Measurements from ENCODE around the gene RIMBP2.

RIMBP2 gene

DNA sequence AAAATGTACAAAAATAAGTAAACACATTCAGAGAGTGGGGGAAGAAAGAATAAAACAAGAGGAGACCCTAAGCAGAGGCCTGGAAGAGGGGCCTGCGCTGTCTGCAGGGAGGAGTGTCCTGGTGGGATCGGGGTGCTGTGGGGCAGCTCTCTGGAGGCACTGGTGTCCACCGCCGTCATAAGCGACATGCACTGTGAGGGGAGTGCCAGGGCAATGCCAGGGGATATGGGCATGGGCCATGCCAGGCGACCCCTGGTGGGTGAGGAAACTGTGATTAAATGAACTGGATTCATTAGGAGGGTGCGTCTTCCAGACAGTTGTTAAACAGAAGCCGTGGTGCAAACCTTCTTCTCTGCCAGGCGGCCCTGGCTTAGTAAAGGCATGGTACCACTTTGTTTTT is 261.8 kb downstream of the RIMBP2 start:
- Histone ChIP-seq H3K4me3 (ENCODE audit: low read length) (no peak overlapping the region), H3K27ac (ENCODE audit: low read depth, low read length) (no peak overlapping the region), H3K36me3 (ENCODE audit: control insufficient read depth, insufficient read depth, low read length) (no peaks in the 10 kb centered on the region), H3K27me3 (ENCODE audit: control insufficient read depth, insufficient read depth, low read length) (no peaks in the 10 kb centered on the region), H3K4me1 (ENCODE audit: control insufficient read depth, insufficient read depth, low read length) (no peaks in the 10 kb centered on the region), H3K9ac (ENCODE audit: low read length) (no peak overlapping the region)

DNA sequence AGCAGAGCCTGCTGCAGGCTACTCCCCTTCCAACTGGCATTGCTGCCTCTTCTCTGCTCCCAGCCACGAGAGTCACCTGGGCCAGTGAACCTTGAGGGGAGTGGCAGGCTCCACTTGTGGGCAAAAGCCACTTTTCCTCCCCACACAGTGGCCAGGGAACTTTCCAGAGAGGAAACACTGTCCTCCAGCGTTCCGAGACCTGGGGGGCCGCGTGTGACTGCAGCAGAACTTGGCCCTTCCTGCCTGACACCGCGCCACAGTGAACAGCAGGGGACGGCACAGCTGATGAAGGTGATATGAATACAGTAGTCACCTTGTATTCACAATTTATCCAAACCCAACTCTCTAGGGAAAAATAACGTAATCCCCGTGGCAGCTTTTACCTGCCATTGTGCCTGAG is 263.6 kb downstream of the RIMBP2 start:
- Histone ChIP-seq H3K4me3 (ENCODE audit: low read length) (no peak overlapping the region), H3K9ac (ENCODE audit: low read length) (no peak overlapping the region), H3K36me3 (ENCODE audit: control insufficient read depth, insufficient read depth, low read length) (no peaks in the 10 kb centered on the region), H3K27ac (ENCODE audit: low read depth, low read length) (no peak overlapping the region), H3K4me1 (ENCODE audit: control insufficient read depth, insufficient read depth, low read length) (no peaks in the 10 kb centered on the region), H3K27me3 (ENCODE audit: control insufficient read depth, insufficient read depth, low read length) (no peaks in the 10 kb centered on the region)

DNA sequence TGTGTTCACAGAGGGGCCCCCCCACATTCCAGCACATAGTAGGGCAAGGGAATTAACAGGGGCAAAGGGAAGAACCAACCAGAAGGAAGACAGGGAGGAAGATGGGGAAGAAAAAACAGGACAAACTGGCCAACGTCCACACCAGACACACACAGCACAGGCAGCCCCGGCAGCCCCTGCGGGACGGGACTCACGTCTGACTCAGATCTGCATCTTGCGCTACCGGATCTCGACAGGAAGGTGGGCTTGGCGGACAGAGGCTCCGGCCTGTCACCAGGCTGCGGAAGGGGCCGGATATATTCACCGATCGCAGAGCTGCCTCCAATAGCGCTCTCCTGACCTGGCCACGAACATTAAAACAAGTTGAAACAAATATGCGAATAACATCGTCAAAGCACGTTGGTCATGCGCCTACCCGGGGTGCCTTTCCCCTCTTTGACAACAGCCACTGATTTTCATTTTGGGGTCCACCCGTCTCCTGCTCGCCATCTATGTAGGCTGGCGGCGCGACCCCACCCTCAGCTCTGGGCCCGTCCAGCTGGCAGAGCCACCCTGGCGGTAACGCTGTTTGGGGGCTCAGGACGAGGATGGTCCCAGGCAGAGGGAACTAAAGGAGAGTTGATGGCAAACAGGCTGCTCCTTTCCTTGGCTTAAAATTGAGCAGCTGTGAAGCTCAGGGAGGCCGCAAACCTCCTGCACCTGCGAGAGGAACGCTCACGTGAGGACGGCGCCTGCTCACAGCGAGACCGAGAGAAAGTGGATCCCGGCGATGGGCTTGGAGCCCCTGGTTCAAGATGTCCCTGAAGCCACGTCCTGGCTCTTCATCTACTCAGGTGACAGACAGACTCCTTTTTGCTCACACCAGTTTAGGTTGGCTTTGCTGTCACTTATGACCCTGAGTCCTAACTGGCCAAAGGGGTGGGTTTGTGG is 264.8 kb downstream of the RIMBP2 start:
- H3K36me3 ChIP-seq (ENCODE audit: control insufficient read depth, insufficient read depth, low read length): no peaks in the 10 kb centered on the region
- no peak overlapping the region for H3K4me3 ChIP-seq (ENCODE audit: low read length)
- no peak overlapping the region for H3K27ac ChIP-seq (ENCODE audit: low read depth, low read length)
- H3K4me1 ChIP-seq (ENCODE audit: control insufficient read depth, insufficient read depth, low read length): no peaks in the 10 kb centered on the region
- no peak overlapping the region for H3K9ac ChIP-seq (ENCODE audit: low read length)
- H3K27me3 ChIP-seq (ENCODE audit: control insufficient read depth, insufficient read depth, low read length): no peaks in the 10 kb centered on the region

DNA sequence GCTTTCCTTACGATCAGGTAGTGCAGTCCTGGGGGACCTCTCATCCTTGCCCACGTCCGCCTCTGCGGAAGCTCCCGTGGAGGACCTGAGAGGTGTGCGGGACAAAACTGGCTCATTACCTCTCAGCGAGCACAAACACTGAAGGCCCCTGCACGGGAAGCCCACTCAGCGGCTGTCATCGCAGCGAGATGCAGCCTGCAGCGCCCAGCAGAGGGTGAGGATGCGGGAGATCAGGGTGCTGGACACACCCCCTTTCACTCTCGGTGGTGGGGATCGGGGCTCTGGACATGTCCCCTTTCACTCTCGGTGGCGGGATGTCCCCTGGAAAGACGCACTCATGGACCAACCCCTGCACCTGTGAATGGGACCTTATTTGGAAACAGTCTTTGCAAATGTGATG is 266.8 kb downstream of the RIMBP2 start:
- Histone ChIP-seq H3K27me3 (ENCODE audit: control insufficient read depth, insufficient read depth, low read length) (no peaks in the 10 kb centered on the region), H3K27ac (ENCODE audit: low read depth, low read length) (no peak overlapping the region), H3K36me3 (ENCODE audit: control insufficient read depth, insufficient read depth, low read length) (no peaks in the 10 kb centered on the region)

DNA sequence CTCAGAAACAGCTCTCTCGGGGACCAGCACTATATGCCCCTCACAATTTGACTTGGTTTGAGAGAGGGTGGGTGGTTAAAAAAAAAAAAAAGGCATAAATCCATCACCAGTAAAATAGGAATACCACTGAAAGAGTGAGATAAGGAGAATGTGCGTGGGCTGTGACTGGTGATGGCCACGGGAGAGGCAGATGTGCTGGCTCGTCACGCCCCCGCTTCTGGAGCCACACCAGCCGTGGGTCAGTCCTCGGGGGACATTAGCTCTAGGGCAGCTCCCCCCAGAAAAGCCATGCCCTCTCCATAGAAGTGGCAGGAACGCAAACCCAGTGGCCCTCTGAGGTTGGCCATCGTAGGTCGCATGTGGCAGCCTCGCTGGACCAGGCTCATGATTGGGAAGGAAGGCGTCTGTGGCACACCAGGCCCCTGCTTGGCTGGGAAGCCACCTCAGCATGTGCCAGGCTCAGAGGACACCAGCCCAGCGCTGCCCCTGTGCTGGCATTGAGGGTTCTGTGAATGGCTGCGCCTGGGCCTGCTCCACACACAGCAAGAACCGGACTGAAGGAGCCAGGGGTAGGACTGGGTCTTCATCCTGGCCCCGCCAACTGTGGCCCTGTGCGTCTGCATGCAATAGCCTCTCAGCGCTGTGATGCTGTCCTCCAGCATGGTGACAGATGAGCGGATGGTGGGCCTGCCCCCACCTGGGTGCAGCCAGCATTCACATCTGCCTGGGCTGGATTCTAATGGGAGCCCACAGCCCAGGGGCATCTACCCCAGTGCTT is 267.9 kb downstream of the RIMBP2 start:
- Histone ChIP-seq H3K9ac (ENCODE audit: low read length) (no peak overlapping the region), H3K36me3 (ENCODE audit: control insufficient read depth, insufficient read depth, low read length) (no peaks in the 10 kb centered on the region), H3K27ac (ENCODE audit: low read depth, low read length) (no peak overlapping the region), H3K4me1 (ENCODE audit: control insufficient read depth, insufficient read depth, low read length) (no peaks in the 10 kb centered on the region), H3K4me3 (ENCODE audit: low read length) (no peak overlapping the region), H3K27me3 (ENCODE audit: control insufficient read depth, insufficient read depth, low read length) (no peaks in the 10 kb centered on the region)

More for the DNA sequence above, 266.8 kb downstream of the RIMBP2 start:
- H3K4me3 ChIP-seq (ENCODE audit: low read length): no peak overlapping the region
- H3K4me1 ChIP-seq (ENCODE audit: control insufficient read depth, insufficient read depth, low read length): no peaks in the 10 kb centered on the region
- H3K9ac ChIP-seq (ENCODE audit: low read length): no peak overlapping the region

DNA sequence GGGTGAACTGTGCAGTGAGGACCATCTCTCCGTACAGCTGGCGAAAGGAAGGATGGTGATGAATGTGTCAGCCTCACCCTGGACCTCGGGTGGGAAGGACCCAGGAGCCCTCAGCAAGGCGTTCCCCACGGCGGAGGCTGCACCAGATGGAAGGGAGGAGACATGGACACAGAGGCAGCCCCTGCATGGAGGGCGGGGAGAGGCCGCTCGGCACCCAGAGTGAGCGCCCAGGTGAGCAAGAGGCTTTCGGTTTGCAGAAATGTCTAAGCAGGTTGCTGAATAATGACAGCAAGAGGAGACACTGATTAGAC is 268.5 kb downstream of the RIMBP2 start:
- H3K27me3 ChIP-seq (ENCODE audit: control insufficient read depth, insufficient read depth, low read length): no peaks in the 10 kb centered on the region
- no peaks in the 10 kb centered on the region for H3K36me3 ChIP-seq (ENCODE audit: control insufficient read depth, insufficient read depth, low read length)
- no peak overlapping the region for H3K9ac ChIP-seq (ENCODE audit: low read length)
- H3K27ac ChIP-seq (ENCODE audit: low read depth, low read length): no peak overlapping the region
- no peaks in the 10 kb centered on the region for H3K4me1 ChIP-seq (ENCODE audit: control insufficient read depth, insufficient read depth, low read length)
- H3K4me3 ChIP-seq (ENCODE audit: low read length): no peak overlapping the region

DNA sequence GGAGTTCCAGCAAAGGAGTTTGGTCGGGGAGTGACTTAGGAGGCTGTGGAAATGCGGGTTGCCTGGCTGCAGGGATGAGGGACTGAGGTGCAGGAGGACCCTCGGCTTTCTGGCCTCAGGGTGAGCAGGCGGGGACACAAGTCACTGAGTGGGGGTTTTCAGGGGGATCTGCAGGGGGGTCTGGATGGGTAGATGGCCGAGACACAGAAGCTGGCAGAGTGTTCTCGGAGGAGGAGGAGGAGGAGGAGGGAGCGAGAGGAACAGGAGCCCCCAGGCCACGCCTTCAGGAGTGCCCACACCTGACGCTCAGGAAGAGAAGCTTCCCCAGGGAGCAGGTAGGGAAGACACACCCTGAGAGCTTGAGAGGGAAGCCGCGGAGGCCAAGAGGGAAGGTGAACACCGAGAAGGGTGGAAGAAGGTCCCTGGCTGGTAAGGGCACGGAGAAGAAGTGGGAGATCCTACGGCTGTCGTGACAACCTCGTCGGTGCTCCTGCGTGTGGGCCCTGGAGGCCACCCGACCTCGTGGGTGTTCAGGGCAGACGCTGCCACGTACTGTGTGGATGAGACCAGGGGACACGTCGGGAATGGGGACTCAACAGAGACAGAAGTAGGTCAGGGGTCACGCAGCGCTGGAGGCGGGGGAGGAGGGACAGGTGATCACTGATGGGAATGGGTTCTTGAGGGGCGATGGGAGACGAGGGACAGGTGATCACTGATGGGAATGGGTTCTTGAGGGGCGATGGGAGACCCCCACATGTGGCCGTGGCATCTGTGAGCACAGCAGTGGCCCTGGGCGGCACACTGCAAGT is 269.0 kb downstream of the RIMBP2 start:
- H3K4me3 ChIP-seq (ENCODE audit: low read length): no peak overlapping the region
- H3K27me3 ChIP-seq (ENCODE audit: control insufficient read depth, insufficient read depth, low read length): no peaks in the 10 kb centered on the region
- H3K4me1 ChIP-seq (ENCODE audit: control insufficient read depth, insufficient read depth, low read length): no peaks in the 10 kb centered on the region
- H3K36me3 ChIP-seq (ENCODE audit: control insufficient read depth, insufficient read depth, low read length): no peaks in the 10 kb centered on the region
- no peak overlapping the region for H3K9ac ChIP-seq (ENCODE audit: low read length)
- H3K27ac ChIP-seq (ENCODE audit: low read depth, low read length): no peak overlapping the region

DNA sequence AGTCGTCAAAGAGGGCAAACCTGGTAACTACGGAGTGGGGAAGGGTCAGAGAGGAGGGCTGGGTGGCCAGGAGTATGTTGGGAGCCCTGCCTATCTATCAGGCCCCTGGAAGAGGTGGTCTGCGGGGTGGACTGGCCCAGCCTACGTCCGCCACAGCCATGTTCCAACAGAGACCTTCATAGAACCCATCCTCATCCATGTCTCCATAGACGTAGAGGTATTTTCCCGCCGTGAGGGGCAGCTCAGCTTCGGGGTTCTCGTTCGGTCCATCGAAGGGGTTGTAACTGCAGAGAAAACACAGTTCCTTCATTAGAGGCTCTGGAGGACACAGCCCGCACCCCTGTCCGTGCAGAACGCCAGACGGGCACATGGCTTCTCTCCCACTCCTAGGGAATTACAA is 271.1 kb downstream of the RIMBP2 start:
- H3K27me3 ChIP-seq (ENCODE audit: control insufficient read depth, insufficient read depth, low read length): no peaks in the 10 kb centered on the region
- no peaks in the 10 kb centered on the region for H3K36me3 ChIP-seq (ENCODE audit: control insufficient read depth, insufficient read depth, low read length)

DNA sequence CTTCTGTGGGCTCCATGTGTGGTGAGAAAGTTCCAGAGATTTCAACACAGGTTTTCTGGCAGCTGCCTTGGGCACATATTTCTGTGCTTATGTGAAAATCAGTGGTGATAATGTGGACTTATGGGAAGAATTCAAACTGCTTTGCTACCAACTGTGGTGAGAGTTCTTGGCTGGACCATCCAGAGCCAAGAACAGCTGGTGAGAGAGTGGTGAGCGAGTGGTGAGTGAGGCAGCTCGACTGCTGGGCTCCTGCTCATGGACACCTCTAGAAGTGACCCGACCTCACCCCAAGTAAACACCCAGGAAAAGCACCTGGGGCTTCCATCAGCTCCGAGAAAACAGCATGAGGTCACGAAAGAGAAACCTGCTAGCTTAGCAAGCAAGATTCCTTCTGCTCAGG is 272.0 kb downstream of the RIMBP2 start:
- Histone ChIP-seq H3K27ac (ENCODE audit: low read depth, low read length) (no peak overlapping the region), H3K27me3 (ENCODE audit: control insufficient read depth, insufficient read depth, low read length) (no peaks in the 10 kb centered on the region), H3K36me3 (ENCODE audit: control insufficient read depth, insufficient read depth, low read length) (no peaks in the 10 kb centered on the region), H3K4me3 (ENCODE audit: low read length) (no peak overlapping the region), H3K9ac (ENCODE audit: low read length) (no peak overlapping the region), H3K4me1 (ENCODE audit: control insufficient read depth, insufficient read depth, low read length) (no peaks in the 10 kb centered on the region)

More for the DNA sequence above, 271.1 kb downstream of the RIMBP2 start:
- H3K9ac ChIP-seq (ENCODE audit: low read length): no peak overlapping the region
- H3K4me1 ChIP-seq (ENCODE audit: control insufficient read depth, insufficient read depth, low read length): no peaks in the 10 kb centered on the region
- no peak overlapping the region for H3K27ac ChIP-seq (ENCODE audit: low read depth, low read length)
- no peak overlapping the region for H3K4me3 ChIP-seq (ENCODE audit: low read length)

DNA sequence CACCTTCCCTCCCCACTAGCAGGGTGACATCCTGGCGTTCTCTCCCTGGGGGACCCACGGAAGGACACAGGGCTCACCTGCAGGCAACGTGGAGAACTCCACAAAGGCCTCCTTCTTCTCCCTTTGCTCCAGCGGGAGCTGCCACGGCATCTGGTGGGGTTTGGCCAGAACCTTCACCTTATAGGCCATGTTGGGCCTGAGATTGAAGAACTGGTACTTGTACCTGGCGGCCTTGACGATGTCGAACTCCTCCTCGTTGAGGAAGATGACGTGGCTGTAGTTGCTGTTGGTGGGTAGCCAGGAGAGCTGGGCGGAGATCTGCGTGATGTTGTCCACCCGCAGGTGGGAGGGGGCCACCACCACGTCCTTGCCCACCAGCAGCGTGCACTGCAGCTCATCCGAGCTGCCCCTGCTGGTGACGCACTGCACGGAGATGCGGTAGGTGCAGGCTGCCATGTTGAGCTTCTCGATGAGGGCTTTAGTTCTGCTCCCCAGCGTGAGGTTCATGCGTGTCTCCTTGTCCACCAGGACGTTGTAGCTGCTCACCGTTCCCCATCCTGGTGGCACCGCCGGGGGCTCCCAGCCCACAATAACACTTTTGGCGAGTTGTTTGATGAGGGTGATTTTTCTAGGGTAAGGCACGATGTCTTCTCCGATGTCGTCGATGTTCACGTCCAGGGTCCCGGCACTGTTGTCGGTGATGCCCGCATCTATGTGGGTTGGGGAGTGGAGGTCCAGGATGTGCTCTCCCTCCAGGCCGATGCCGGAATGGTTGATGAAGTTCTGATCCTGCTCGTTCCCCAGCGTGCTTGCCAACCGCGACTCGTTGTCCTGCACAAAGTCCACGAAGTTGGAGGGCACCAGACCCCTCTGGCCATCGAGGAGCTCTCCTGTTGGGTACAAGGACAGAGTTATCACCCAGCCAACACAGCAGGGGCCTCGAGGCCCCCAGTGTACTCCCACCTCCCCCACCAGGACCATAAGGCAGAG is 274.0 kb downstream of the RIMBP2 start:
- Histone ChIP-seq H3K27me3 (ENCODE audit: control insufficient read depth, insufficient read depth, low read length) (no peaks in the 10 kb centered on the region), H3K4me3 (ENCODE audit: low read length) (no peak overlapping the region), H3K4me1 (ENCODE audit: control insufficient read depth, insufficient read depth, low read length) (no peaks in the 10 kb centered on the region), H3K9ac (ENCODE audit: low read length) (no peak overlapping the region), H3K36me3 (ENCODE audit: control insufficient read depth, insufficient read depth, low read length) (no peaks in the 10 kb centered on the region), H3K27ac (ENCODE audit: low read depth, low read length) (no peak overlapping the region)

DNA sequence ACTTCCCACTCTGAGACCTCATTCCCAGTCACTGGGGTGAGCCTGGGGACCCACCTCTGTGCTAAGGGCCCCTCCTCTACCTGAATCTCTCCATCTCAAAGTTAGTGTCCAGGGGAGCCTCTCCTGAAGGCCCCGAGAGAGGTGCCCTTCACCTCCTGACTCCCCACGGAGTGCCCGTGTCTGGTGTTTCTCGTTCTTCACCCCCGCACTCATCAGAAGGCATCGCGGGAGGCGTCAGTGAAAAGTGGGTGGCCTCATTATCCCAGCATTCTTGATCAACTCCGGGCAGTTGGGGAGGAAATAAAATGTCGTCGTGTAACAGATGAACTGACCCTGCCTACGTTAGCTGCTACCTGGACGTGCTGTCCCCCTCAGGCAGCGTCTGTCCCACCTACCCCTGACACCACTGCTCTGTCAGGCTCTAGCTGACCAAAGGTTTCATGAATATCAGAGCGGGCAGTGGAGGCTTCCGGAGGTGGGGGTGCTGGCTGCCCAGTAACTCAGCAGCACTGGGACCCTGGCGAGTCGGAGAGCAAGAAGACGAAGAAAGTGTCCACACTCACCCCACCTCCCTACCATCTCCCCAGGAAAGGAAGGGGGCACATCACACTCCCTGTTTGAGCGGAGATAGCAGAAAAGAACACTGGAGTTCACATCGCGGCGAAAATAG is 275.6 kb downstream of the RIMBP2 start:
- Histone ChIP-seq H3K4me3 (ENCODE audit: low read length) (no peak overlapping the region), H3K4me1 (ENCODE audit: control insufficient read depth, insufficient read depth, low read length) (no peaks in the 10 kb centered on the region), H3K36me3 (ENCODE audit: control insufficient read depth, insufficient read depth, low read length) (no peaks in the 10 kb centered on the region), H3K27me3 (ENCODE audit: control insufficient read depth, insufficient read depth, low read length) (no peaks in the 10 kb centered on the region), H3K9ac (ENCODE audit: low read length) (no peak overlapping the region), H3K27ac (ENCODE audit: low read depth, low read length) (no peak overlapping the region)
